CD4-positive, CD25-positive, alpha-beta regulatory T cell (primary cell): ENCODE measurements around the gene BCKDK. TPM values are rescaled to one million over a fixed set of nuclear protein-coding genes. Genes with fewer than 3 reads are reported as not detected.
"Not testable (repeated sequence)": the region's sequence is repeated elsewhere in the genome, so short reads cannot be mapped to it uniquely, and the experiment has no call there.

Experiments
- ATAC-seq, 2 donors: fragments of 150-1000 bp; cut with Tn5 transposase; one replicate each; pipeline ENCODE4 v1.10.0; 2021; ENCODE audit warnings: low read depth in 2 of 2, moderate number of reproducible peaks in 2 of 2, moderate library complexity in 1 of 2
- DNase-seq, 3 donors: peaks; one replicate each; pipeline versions ENCODE4 v3.0.0 to v3.0.0-alpha.2; 2012 to 2022; ENCODE audit warnings: mixed read lengths in 1 of 3
- H3K27ac ChIP-seq: one replicate; pipeline ENCODE4 v1.7.0; 2013; ENCODE audit warnings: mild to moderate bottlenecking, low read length; ENCODE audit not compliant: insufficient read depth, poor library complexity, severe bottlenecking
- H3K27me3 ChIP-seq: one replicate; pipeline ENCODE4 v1.7.0; 2013; ENCODE audit warnings: low read length; ENCODE audit not compliant: control insufficient read depth, insufficient read depth
- H3K36me3 ChIP-seq: one replicate; pipeline ENCODE4 v1.7.0; 2013; ENCODE audit warnings: mild to moderate bottlenecking, low read length, moderate library complexity; ENCODE audit not compliant: control insufficient read depth, insufficient read depth
- H3K4me1 ChIP-seq: 2 replicates; pipeline ENCODE4 v1.7.0; 2013; ENCODE audit warnings: mild to moderate bottlenecking, low read length; ENCODE audit not compliant: insufficient read depth, control insufficient read depth, poor library complexity, severe bottlenecking
- H3K4me3 ChIP-seq: one replicate; pipeline ENCODE4 v1.7.0; 2013; ENCODE audit warnings: low read depth, mild to moderate bottlenecking, low read length, moderate library complexity
- H3K9me3 ChIP-seq, 2 experiments: 1 replicate in 1 of 2; 2 replicates in 1 of 2; pipeline ENCODE4 v1.7.0; 2013; ENCODE audit warnings: low read length in 2 of 2, mild to moderate bottlenecking in 1 of 2, moderate library complexity in 1 of 2; ENCODE audit not compliant: control insufficient read depth in 2 of 2
- H3K27ac Mint-ChIP-seq, 3 donors: one replicate each; pipeline ENCODE4 v1.8.0; 2020 to 2022; ENCODE audit warnings: mild to moderate bottlenecking in 3 of 3, mixed read lengths in 3 of 3, moderate library complexity in 2 of 3
- H3K27me3 Mint-ChIP-seq: one replicate; pipeline ENCODE4 v1.8.0; 2022; ENCODE audit warnings: mild to moderate bottlenecking, mixed read lengths
- H3K36me3 Mint-ChIP-seq: one replicate; pipeline ENCODE4 v1.8.0; 2020; ENCODE audit warnings: mixed read lengths
- H3K4me1 Mint-ChIP-seq, 4 donors: one replicate each; pipeline ENCODE4 v1.8.0; 2020 to 2022; ENCODE audit warnings: mixed read lengths in 4 of 4, mild to moderate bottlenecking in 1 of 4
- H3K4me3 Mint-ChIP-seq, 4 donors: one replicate each; pipeline ENCODE4 v1.8.0; 2020 to 2022; ENCODE audit warnings: mild to moderate bottlenecking in 4 of 4, mixed read lengths in 4 of 4, moderate library complexity in 3 of 4
- H3K9me3 Mint-ChIP-seq, 7 donors: one replicate each; pipeline ENCODE4 v1.8.0; 2020 to 2022; ENCODE audit warnings: mixed read lengths in 7 of 7, mild to moderate bottlenecking in 3 of 7, moderate library complexity in 2 of 7
- polyA plus RNA-seq, 4 donors: library from polyadenylated mRNA; unstranded; fragments of 300-500 nt; fragmentation: Illumina TruSeq; gene quantifications; one replicate each; pipeline ENCODE4 v1.2.3, GENCODE V29; 2021
- total RNA-seq: library from RNA; stranded (reverse); gene quantifications from one replicate; pipeline ENCODE4 v1.2.3, GENCODE V29; 2022

The BCKDK gene
- total and polyA plus RNA-seq, 5 donors from 2014 or later = 8.2 to 24.7 (median 23.3) TPM

DNA sequence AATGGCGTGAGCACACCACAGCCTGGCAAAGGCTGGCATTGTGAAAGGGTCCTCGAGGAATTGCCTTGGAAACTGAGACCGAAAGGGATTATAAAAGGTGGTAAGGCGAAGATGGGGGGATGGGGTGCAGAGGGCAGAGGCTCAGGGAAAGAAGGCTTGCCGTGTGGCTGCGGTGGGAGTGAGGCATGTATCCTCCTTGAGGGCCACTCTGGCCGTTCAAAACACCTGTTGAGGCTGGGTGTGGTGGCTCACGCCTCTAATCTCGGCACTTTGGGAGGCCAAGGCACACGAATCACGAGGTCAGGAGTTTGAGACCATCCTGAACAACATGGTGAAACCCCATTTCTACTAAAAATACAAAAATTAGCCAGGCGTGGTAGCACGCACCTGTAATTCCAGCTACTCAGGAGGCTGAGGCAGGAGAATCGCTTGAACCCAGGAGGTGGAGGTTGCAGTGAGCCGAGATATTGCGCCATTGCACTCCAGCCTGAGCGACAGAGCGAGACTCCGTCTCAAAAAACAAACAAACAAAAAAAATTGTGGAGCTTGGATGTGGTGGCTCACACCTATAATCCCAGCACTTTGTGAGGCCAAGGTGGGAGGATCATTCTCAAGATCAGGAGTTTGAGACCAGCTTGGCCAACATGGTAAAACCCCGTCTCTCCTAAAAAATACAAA is 28.8 kb downstream of the BCKDK start:
- not testable (repeated sequence) for H3K4me3 Mint-ChIP-seq, ATAC-seq, H3K4me1 Mint-ChIP-seq

DNA sequence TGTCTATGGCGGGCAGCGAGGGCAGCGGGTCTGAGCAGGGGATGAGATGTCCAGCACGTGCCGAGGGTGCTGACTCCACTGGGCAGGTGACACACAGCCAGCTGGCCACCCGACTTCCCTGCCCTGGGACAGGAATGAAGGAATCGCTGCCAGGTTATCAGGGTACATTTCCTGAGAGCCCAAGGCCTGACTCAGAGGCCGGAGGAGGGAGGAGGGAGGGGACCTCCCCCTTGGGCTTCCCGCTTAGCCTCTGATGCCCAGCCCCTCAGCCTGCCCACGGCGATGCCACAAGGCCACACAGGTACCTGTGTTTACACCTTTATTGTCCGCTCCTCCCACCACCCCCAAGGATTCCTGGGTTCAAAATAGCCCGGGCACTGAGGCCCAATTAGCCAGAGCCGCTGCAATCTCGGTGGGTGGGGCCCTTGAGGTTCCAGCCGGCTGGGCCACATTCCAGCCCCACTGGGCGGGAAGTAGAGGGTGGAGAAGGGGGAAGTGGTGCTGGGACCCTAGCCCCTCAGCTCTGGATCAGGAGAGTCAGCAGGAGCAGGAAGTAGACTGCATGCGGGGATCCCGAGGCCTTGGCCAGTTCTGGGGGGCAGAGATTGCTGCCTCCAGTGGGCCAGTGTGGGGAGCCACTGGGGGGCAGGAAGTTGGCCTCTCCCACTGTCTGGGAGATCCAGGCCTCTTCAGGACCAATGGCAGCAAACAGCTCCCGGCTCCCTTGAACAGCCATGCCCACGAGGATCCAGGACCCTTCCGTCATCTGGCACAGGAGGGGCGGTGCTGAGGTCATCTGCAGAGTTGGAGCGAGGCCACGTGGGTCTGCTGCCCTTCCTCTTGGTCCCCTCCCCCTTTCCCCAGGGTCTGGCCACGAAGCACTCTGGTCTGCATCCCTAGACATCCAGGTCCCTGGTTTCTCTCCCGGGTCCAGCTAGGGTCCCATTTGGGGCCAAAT is 30.7 kb downstream of the BCKDK start:
- ATAC-seq (no peak), DNase-seq (no peak)
- H3K36me3 Mint-ChIP-seq = no peaks in the 10 kb centered on the region
- H3K27me3 Mint-ChIP-seq = peaks cover 3% of the 10 kb centered on the region
- Histone ChIP-seq H3K36me3 (no peaks in the 10 kb centered on the region), H3K27me3 (no peaks in the 10 kb centered on the region), H3K4me3 (no peak overlapping the region), H3K9me3 (no peaks in the 10 kb centered on the region), H3K27ac (no peak overlapping the region), H3K4me1 (peaks cover 19% of the 10 kb centered on the region)
- H3K4me3 Mint-ChIP-seq = no peak overlapping the region
- H3K27ac Mint-ChIP-seq = no peak overlapping the region
- no peaks in the 10 kb centered on the region for H3K9me3 Mint-ChIP-seq
- H3K4me1 Mint-ChIP-seq = peaks cover 4 to 13% (median 7%) of the 10 kb centered on the region in 4 donors

More for the DNA sequence above, 28.8 kb downstream of the BCKDK start:
- H3K9me3 ChIP-seq, H3K27ac Mint-ChIP-seq, H3K4me3 ChIP-seq, DNase-seq, H3K27ac ChIP-seq, H3K36me3 Mint-ChIP-seq, H3K27me3 ChIP-seq, H3K4me1 ChIP-seq, H3K9me3 Mint-ChIP-seq, H3K27me3 Mint-ChIP-seq, H3K36me3 ChIP-seq: not testable (repeated sequence)

DNA sequence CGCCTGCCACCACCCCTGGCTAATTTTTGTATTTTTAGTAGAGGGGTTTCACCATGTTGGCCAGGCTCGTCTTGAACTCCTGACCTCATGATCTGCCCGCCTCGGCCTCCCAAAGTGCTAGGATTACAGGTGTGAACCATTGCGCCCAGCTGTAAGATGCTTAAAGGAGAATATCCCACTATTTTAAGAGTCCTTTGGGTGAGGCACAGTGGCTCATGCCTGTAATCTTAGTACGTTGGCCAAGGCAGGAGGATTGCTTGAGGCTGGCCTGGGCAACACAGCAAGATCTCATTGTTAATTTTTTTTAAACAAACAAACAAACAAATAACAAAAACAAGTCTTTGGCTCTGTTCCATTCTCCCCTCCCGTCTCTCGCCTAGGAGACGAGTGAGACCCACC is 32.9 kb downstream of the BCKDK start:
- peaks cover 19% of the 10 kb centered on the region for H3K4me1 ChIP-seq
- not testable (repeated sequence) for H3K36me3 Mint-ChIP-seq, H3K27me3 ChIP-seq, H3K9me3 Mint-ChIP-seq, H3K9me3 ChIP-seq, H3K27me3 Mint-ChIP-seq, H3K4me3 ChIP-seq, ATAC-seq, H3K27ac ChIP-seq, DNase-seq, H3K36me3 ChIP-seq
- H3K4me3 Mint-ChIP-seq = peak overlapping the region in 1 of 4 donors; percentile 12
- peak overlapping the region in 2 of 3 donors; percentile 31 to 83 for H3K27ac Mint-ChIP-seq
- H3K4me1 Mint-ChIP-seq = peaks cover 4 to 18% (median 7%) of the 10 kb centered on the region in 4 donors

DNA sequence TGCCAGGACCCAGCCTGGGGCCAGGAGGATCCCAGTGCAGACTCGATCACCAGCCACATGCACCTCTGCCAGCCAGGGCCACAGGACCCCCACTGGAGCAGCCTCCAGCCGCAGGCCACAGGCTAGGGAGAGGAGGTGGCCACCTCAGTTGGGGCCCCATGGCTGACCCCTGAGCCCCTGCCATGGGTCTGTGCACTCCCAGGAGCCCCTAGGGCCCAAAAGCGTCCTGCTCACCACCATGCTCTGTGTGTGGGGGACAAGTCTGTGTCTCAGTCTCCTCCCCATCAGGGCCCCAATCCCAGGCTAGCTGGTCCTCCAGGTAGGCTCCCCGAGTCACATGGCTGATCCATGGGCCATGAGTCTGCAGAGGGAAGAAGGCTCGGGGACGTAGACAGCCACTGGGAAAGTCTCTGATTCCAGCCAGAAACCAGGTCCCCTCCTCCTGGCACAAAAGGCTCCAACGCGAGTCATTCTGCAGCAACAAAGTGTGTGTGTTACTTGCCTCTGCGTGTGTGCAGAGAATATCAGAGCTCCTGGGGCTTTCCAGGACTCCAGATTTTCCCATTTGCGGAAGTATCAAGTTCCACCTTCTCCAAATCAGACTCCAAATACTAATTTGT is 33.4 kb downstream of the BCKDK start:
- no peak for ATAC-seq
- Mint-ChIP-seq H3K9me3 (no peaks in the 10 kb centered on the region), H3K27me3 (peaks cover 10% of the 10 kb centered on the region), H3K4me1 (peaks cover 4 to 20% (median 7%) of the 10 kb centered on the region in 4 donors), H3K36me3 (no peaks in the 10 kb centered on the region), H3K27ac (peak overlapping the region; percentile 83 to 90 (median 88)), H3K4me3 (peak overlapping the region; percentile 56 to 93 (median 82))
- Histone ChIP-seq H3K9me3 (no peaks in the 10 kb centered on the region), H3K36me3 (no peaks in the 10 kb centered on the region), H3K27me3 (no peaks in the 10 kb centered on the region), H3K27ac (peak overlapping the region; percentile 77), H3K4me3 (peak overlapping the region; percentile 51), H3K4me1 (peaks cover 19% of the 10 kb centered on the region)
- no peak for DNase-seq

DNA sequence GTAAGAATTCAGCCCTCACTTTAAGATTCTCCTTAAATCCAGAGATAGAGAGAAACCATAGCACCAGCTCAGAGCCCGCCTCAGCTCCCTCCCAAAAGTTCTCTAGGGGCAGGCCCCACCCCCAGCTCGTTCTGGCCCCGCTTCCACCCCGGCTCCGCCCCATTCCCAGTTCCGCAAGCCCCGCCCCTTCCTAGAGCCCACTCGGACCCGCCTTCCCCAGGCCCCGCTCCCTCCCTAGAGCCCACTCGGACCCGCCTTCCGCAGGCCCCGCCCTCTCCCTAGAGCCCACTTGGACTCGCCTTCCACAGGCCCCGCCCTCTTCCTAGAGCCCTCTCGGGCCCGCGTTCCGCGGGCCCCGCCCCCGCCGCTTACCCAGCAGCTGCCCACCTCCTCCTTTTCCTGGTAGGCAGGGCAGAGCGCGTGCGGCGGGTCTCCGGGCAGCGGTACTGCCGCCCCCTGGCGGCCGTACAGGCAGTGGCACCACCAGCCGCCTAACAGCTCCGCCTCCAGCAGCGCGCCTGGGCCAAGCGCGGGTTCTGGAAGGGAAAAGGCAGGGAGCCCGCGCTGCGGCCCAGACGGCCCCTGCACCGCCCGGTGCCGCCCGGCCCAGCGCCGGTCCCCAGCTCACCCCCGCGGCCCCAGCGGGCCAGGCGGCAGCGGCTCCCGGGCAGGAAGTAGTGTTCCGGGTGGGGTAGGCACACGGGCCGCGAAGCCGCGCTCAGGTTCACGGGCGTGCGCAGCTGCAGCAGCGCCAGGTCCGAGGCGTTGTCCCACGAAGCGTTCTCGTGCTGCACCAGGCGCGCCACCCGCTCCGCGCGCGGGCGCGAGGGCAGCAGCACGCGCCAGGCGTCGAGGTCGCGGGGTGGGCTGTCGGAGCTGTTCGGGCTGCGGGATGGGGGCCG is 34.2 kb downstream of the BCKDK start:
- Histone ChIP-seq H3K27ac (peak overlapping the region; percentile 77), H3K4me3 (peak overlapping the region; percentile 51), H3K4me1 (peaks cover 19% of the 10 kb centered on the region), H3K9me3 (no peaks in the 10 kb centered on the region), H3K27me3 (no peaks in the 10 kb centered on the region), H3K36me3 (no peaks in the 10 kb centered on the region)
- Mint-ChIP-seq H3K4me1 (peaks cover 4 to 20% (median 7%) of the 10 kb centered on the region in 4 donors), H3K4me3 (peak overlapping the region; percentile 56 to 93 (median 82)), H3K27ac (peak overlapping the region; percentile 83 to 90 (median 88)), H3K27me3 (peaks cover 10% of the 10 kb centered on the region), H3K9me3 (no peaks in the 10 kb centered on the region), H3K36me3 (no peaks in the 10 kb centered on the region)
- peak; percentile 87 to 90 for ATAC-seq
- DNase-seq = peak; percentile 92 to 99 (median 95)

DNA sequence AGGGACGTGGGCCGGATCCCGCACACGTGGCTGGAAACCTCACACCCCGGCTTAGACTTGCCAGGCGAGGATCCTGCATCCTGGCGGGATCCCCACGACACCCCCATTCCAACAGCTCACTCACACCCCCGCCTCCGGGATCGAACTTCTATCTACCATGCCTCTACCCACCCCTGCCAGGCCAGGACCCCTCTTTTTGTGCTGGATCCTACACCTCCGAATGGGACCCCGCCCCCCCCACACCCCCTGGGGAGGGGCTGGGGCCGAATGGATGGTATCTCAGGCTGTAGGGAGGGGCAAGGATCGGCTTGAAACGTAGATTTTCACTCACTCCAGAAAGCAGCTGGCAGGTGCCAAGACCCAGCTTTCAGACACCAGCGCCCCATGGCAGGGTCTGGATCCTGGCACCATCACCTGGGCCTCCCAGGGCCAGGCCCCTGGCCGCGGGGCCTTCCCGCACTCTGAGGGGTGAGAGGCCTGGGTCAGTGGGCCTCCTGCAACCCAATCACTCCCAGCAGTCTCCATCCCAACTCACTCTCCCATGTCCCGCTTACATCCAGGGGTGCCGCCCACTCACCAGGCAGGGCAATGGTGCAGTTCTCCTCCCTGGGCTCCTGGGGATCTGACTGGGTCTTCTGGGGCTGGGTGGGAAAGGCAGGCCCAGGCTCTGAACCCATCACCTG is 35.0 kb downstream of the BCKDK start:
- no peak for ATAC-seq
- Histone ChIP-seq H3K36me3 (no peaks in the 10 kb centered on the region), H3K9me3 (no peaks in the 10 kb centered on the region), H3K4me3 (no peak overlapping the region), H3K27ac (peak overlapping the region; percentile 70), H3K27me3 (no peaks in the 10 kb centered on the region), H3K4me1 (peaks cover 19% of the 10 kb centered on the region)
- peaks cover 4 to 20% (median 6%) of the 10 kb centered on the region in 4 donors for H3K4me1 Mint-ChIP-seq
- DNase-seq = no peak
- H3K27ac Mint-ChIP-seq = peak overlapping the region in 2 of 3 donors; percentile 47 to 82
- H3K27me3 Mint-ChIP-seq = peaks cover 10% of the 10 kb centered on the region
- H3K9me3 Mint-ChIP-seq = no peaks in the 10 kb centered on the region
- H3K4me3 Mint-ChIP-seq = peak overlapping the region; percentile 69 to 90 (median 76)
- H3K36me3 Mint-ChIP-seq = no peaks in the 10 kb centered on the region
